ENCODE results near the gene SYNPR. TPM values are rescaled to one million over a fixed set of nuclear protein-coding genes. Genes with fewer than 3 reads are reported as not detected.

The SYNPR gene
- total RNA-seq, 1 donor from 2014 or later = not detected

DNA sequence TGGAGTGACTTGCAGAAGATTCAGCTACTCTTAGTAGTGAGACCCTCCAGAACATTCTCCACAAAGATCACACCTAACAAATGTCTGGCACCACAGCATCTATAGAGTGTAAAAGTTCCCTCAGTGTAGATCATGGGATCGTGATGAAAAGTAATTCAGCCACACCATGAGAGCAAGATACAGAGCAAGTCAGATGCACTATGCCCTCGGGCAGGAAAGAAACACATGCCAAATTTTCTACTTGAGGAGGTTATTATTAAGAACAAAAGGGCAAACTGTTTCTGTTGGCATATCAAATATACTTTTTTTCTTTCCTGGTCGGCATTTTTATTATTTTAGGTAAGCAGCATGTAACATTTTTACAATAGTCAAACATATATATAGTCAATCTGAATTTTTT lies 329.6 kb downstream of the SYNPR start:
- DNase-seq (ENCODE audit: low read depth, low spot score) = no peak
- peaks cover 3% of the 10 kb centered on the region for H3K27me3 Mint-ChIP-seq (ENCODE audit: low read depth)
- H3K4me1 Mint-ChIP-seq = no peaks in the 10 kb centered on the region
- TF ChIP-seq, protein P1, sequence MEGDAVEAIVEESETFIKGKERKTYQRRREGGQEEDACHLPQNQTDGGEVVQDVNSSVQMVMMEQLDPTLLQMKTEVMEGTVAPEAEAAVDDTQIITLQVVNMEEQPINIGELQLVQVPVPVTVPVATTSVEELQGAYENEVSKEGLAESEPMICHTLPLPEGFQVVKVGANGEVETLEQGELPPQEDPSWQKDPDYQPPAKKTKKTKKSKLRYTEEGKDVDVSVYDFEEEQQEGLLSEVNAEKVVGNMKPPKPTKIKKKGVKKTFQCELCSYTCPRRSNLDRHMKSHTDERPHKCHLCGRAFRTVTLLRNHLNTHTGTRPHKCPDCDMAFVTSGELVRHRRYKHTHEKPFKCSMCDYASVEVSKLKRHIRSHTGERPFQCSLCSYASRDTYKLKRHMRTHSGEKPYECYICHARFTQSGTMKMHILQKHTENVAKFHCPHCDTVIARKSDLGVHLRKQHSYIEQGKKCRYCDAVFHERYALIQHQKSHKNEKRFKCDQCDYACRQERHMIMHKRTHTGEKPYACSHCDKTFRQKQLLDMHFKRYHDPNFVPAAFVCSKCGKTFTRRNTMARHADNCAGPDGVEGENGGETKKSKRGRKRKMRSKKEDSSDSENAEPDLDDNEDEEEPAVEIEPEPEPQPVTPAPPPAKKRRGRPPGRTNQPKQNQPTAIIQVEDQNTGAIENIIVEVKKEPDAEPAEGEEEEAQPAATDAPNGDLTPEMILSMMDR (conservative IDR thresholded peaks at IDR 0.05) = no peak
- no peaks in the 10 kb centered on the region for H3K36me3 Mint-ChIP-seq (ENCODE audit: low read depth)
- no peaks in the 10 kb centered on the region for H3K9me3 Mint-ChIP-seq
- no peak overlapping the region for H3K27ac Mint-ChIP-seq (ENCODE audit: unreplicated experiment)
- no peak overlapping the region for H3K4me3 Mint-ChIP-seq

DNA sequence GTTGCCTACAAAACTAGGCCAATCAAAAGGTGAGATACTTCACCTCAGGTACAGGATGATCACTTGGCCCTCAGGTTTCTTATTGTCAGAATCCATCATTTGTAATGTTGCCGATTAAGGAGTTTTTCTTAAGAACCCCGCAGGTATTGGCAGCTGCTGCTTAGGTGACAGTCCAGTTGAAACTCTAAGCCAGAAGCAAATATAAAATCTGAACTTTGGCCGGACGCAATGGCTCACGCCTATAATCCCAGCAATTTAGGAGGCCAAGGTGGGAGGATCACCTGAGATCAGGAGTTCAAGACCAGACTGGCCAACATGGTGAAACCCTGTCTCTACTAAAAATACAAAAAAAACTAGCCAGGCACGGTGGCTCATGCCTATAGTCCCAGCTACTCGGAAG lies 331.3 kb downstream of the SYNPR start:
- H3K4me3 Mint-ChIP-seq = no peak overlapping the region
- no peaks in the 10 kb centered on the region for H3K9me3 Mint-ChIP-seq
- no peaks in the 10 kb centered on the region for H3K27me3 Mint-ChIP-seq (ENCODE audit: low read depth)
- no peaks in the 10 kb centered on the region for H3K4me1 Mint-ChIP-seq
- DNase-seq (ENCODE audit: low read depth, low spot score) = no peak
- H3K36me3 Mint-ChIP-seq (ENCODE audit: low read depth) = no peaks in the 10 kb centered on the region
- TF ChIP-seq, protein P1 (conservative IDR thresholded peaks at IDR 0.05) = no peak
- H3K27ac Mint-ChIP-seq (ENCODE audit: unreplicated experiment) = no peak overlapping the region

DNA sequence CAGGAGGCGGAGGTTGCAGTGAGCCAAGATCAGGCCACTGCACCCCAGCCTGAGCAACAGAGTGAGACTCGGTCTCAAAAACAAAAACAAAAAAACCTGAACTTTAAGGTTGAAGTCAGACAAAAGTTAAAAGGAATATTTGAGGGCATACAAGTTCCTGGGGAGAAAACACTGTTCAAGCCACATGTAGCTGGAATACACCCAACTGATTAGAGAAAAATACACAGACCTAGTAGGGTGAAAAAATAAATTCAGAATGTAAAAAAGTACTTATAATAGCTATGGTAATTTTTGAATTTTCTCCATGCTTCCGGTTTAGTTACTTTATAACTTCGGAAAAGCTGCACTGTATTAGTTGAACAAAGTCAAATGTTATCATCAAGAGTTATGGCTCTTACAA lies 331.7 kb downstream of the SYNPR start:
- DNase-seq (ENCODE audit: low read depth, low spot score) = no peak
- no peaks in the 10 kb centered on the region for H3K27me3 Mint-ChIP-seq (ENCODE audit: low read depth)
- H3K4me3 Mint-ChIP-seq = no peak overlapping the region
- H3K9me3 Mint-ChIP-seq = no peaks in the 10 kb centered on the region
- no peak overlapping the region for H3K27ac Mint-ChIP-seq (ENCODE audit: unreplicated experiment)
- no peaks in the 10 kb centered on the region for H3K36me3 Mint-ChIP-seq (ENCODE audit: low read depth)
- no peaks in the 10 kb centered on the region for H3K4me1 Mint-ChIP-seq
- TF ChIP-seq, protein P1 (conservative IDR thresholded peaks at IDR 0.05) = no peak

DNA sequence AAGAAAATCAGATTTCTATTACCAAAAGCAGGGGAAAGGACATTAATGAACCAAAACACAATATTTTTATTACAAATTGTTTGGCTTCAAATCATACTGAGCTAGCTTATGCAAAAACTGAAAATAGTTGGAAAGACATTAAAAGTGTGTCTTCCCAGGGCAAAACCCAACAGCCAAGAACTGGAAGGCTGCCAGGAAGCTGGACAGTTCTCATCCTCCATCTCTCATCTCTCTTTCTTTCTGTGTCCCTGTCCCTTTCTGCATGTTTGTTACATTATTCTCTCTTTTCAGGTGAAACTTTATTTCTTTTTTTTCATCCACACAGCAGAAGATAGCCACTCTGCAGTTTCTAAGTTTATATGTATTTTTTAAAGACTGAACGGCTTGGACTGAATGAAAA lies 333.3 kb downstream of the SYNPR start:
- no peak for DNase-seq (ENCODE audit: low read depth, low spot score)
- H3K4me3 Mint-ChIP-seq = no peak overlapping the region
- no peaks in the 10 kb centered on the region for H3K4me1 Mint-ChIP-seq
- TF ChIP-seq, protein P1 (conservative IDR thresholded peaks at IDR 0.05) = no peak
- no peaks in the 10 kb centered on the region for H3K9me3 Mint-ChIP-seq
- no peaks in the 10 kb centered on the region for H3K36me3 Mint-ChIP-seq (ENCODE audit: low read depth)
- H3K27ac Mint-ChIP-seq (ENCODE audit: unreplicated experiment) = no peak overlapping the region
- H3K27me3 Mint-ChIP-seq (ENCODE audit: low read depth) = no peaks in the 10 kb centered on the region

DNA sequence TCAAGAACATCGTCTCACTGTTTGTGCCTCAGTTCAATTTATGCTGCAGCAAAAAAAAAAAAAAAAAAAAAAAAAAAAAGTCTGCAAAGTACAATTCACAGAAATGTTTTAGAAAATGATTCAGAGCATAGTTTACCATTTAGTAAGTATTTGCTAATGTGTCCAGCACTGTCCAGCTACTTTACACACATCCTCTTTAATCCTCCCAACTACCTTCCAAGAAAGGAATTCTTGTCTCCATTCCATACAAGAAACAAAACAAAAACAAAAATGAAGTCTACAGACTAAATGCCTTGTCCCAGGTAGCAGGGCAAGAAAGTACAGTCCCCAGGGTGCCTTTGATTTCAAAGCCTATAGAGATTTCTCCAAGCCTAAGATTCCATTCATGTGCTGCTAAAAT lies 335.5 kb downstream of the SYNPR start:
- Mint-ChIP-seq H3K27ac (ENCODE audit: unreplicated experiment) (no peak overlapping the region), H3K4me1 (no peaks in the 10 kb centered on the region), H3K9me3 (no peaks in the 10 kb centered on the region), H3K36me3 (ENCODE audit: low read depth) (no peaks in the 10 kb centered on the region), H3K4me3 (no peak overlapping the region), H3K27me3 (ENCODE audit: low read depth) (no peaks in the 10 kb centered on the region)
- TF ChIP-seq, protein P1 (conservative IDR thresholded peaks at IDR 0.05) = no peak
- no peak for DNase-seq (ENCODE audit: low read depth, low spot score)

DNA sequence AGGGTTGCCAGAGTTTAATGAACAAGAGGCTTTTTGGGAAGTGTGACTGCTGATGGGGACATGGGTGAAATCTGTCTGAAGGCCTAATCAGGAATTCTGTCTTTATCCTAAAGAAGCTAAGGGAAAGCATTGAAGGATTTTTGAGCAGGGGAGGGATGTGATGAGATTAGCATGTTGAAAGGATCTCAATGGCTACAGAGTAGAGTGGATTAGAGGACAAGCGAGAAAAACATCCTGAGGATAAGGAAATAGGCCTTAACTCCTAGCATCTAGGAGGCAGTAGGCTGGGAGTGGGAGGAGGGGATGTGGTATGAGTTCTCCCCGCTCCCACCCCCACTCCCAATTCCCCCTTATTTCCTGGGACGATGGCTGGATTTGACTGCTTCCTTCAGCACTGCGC lies 339.3 kb downstream of the SYNPR start:
- Mint-ChIP-seq H3K9me3 (peaks cover 4% of the 10 kb centered on the region), H3K27me3 (ENCODE audit: low read depth) (no peaks in the 10 kb centered on the region), H3K36me3 (ENCODE audit: low read depth) (no peaks in the 10 kb centered on the region), H3K4me1 (no peaks in the 10 kb centered on the region), H3K27ac (ENCODE audit: unreplicated experiment) (no peak overlapping the region), H3K4me3 (no peak overlapping the region)
- TF ChIP-seq, protein P1 (conservative IDR thresholded peaks at IDR 0.05) = no peak
- no peak for DNase-seq (ENCODE audit: low read depth, low spot score)

All from neural crest cell (in vitro differentiated cells).